NCI-H345 treated with DMSO at 0.1 percent for 48 hours (cell line): ENCODE data around the gene UBTF.

Source experiments
- DNase-seq: peaks from one replicate; lab custom pipeline; 2025; ENCODE audit not compliant: unreplicated experiment; lab: John Stamatoyannopoulos, UW

Gene UBTF

GRCh38 chr17:44198721-44199552 is 20.5 kb downstream of the UBTF start:
- no peak for DNase-seq

GRCh38 chr17:44197980-44198720 is 21.3 kb downstream of the UBTF start:
- DNase-seq, result no peak

GRCh38 chr17:44197107-44197506 is 22.4 kb downstream of the UBTF start:
- DNase-seq, result no peak

GRCh38 chr17:44193326-44194084 is 26.0 kb downstream of the UBTF start:
- no peak for DNase-seq

DNA sequence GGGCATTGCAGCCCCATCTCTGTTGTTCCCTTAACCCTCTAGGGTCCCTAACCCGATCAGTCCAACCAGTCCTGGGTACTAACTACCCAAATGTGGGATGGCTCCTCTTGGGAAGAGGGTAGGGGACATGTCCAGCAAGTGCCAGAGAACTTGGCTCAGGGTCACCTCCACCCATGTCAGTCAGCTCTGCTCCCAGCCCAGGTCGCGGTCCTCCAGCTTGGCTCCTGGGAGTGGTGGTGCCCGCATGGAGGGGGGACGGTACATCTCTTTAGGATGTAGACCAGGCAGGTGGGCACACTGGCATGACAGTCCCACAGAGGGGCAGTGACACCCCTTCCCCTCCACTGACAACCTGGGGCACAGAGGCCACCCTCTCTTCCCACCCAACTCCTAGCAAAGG is 26.7 kb downstream of the UBTF start:
- DNase-seq, result no peak

DNA sequence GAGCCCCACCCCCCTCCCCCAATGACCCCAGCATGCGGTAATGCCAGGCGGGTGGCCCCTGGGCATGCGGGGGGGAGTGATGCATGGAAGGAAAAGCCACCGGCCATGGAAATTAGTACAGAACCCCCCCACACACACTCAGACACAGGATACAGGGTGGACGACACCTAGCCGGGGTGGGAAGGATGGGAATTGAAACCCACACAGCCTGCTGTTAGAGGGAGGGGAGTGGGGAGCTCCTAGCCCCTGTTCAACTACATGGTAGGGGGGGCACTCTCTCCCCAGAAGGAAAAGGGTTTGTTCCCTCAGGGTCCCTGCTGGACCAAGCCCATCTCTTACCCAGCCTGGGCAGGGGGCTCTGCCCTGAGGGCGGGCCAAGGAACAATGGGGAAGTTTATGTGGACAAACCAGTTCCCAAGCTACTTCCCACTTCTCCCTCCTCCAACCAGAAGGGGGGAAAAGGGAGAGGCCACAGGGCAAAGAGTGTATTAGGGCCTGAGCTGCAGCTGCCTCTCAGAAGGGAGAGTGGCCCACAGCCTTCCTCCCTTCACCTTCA is 27.5 kb downstream of the UBTF start:
- DNase-seq, result no peak

GRCh38 chr17:44191369-44191768 is 28.1 kb downstream of the UBTF start:
- no peak for DNase-seq

DNA sequence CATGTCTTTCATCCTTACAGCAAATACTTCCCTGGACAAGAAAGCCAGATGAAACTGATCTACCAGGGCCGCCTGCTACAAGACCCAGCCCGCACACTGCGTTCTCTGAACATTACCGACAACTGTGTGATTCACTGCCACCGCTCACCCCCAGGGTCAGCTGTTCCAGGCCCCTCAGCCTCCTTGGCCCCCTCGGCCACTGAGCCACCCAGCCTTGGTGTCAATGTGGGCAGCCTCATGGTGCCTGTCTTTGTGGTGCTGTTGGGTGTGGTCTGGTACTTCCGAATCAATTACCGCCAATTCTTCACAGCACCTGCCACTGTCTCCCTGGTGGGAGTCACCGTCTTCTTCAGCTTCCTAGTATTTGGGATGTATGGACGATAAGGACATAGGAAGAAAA is 29.0 kb downstream of the UBTF start:
- no peak for DNase-seq

DNA sequence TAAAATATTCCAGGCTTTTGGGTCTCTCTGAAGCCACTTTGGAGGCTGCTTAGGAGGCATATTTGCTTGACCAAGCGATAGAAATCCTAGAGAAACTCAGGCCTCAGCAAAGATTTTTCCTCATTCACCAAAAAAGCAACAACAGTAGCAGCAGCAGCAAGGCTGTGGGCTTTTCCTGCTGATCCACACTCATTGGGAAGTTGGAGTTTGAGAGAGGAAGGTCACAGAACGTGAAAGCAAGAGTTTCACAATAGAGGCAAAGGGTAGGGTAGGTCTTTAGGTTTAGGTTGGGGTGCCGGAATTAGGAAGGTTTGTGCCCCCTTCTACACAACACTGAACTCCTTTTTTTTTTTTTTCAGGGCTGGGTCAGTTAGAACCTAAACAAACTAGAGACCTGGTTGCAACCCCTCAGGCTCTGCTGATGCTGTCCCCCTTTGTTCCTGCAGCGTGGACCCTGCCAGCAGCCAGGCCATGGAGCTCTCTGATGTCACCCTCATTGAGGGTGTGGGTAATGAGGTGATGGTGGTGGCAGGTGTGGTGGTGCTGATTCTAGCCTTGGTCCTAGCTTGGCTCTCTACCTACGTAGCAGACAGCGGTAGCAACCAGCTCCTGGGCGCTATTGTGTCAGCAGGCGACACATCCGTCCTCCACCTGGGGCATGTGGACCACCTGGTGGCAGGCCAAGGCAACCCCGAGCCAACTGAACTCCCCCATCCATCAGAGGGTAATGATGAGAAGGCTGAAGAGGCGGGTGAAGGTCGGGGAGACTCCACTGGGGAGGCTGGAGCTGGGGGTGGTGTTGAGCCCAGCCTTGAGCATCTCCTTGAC is 30.7 kb downstream of the UBTF start:
- no peak for DNase-seq

- no peak for DNase-seq
These were observed 32.2 kb downstream of the UBTF start for GRCh38 chr17:44187131-44187899.

DNA sequence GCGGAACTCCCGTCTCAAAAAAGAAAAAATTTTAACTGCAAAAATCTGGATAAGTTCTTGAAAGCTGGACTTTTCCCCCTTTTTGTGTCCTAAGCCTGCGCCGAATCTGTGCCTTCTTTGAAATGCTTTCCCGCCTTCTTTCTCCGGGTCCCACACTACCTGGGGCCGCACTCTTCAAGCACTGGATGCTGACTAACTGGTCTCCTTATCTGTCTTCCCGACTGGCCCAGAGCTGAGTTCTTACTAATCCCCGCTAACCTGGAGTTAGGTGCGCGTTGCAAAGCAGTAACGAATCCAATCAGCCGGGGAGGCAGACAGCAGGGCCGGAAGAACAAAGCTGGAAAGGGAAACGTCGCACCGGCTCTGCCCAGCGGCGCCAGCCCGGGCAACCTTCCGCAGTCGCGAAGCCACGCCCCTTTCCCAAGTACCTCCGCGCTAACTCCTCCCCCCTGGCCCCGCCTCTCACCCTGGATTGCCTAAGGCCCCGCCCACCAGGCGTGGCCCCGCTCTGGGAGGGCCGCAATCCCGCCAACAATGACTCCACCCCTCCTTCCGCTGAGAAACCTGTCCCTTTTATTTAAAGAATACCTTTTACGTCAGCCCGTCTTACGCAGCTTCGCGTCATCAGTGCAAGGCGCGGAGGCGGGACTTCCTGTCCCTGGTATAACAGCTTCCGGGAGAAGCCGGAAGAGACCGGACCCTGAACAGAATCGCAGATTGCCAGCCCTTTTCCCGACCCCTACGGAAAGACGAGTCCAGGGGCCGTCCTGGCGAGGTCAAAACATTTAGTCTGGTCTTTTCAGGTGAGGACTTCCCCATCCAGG is 33.0 kb downstream of the UBTF start, which contains the start of gene TMUB2:
TSS of gene TMUB2 (plus strand) at position 666 of the 824 bp plus-strand sequence. CDS start 737 bp downstream, outside the sequence.
- DNase-seq, result peak; percentile 99

DNA sequence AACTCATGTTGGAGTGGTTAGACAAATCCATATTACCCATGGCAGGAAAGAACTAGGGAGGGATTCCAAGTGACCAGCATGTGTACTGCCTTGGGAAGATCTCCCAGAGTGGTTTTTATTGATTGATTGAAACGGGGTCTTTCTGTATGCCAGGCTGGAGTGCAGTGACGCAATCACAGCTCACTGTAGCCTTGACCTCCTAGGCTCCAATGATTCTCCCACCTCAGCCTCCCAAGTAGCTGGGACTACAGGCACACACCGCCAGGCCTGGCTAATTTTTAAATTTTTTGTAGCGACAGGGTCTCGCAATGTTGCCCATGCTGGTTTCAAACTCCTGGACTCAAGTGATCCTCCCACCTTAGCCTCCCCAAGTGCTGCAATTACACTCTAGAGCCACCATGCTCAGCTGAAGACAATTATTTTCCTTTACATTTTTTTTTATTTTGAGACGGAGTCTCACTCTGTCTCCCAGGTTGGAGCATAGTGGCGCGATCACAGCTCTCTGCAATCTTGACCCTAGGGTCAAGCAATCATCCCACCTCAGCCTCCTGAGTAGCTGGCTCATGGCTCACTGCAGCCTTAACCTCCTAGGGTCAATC is 35.2 kb downstream of the UBTF start:
- DNase-seq, result no peak

DNA sequence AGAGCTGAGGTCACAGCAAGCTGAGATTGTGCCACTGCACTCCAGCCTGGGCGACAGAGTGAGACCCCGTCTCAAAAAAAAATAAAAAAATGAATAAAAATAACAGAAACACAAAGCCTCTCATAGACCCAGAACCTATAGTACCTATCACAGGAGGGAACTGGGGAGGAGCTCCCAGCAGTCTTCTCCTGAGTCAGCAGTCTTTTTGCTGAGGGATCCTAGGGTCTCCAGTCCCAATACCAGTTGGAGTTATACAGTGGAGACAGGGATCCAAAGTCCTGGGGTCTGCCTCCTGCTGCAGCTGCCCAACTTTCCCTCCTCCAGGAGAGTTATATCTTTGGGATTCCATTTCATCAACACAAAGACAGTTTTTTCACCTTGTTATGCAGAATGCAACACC is 36.5 kb downstream of the UBTF start:
- DNase-seq, result no peak

- no peak for DNase-seq
These were observed 41.3 kb downstream of the UBTF start for GRCh38 chr17:44178133-44178532.

- no peak for DNase-seq
These were observed 41.8 kb downstream of the UBTF start for GRCh38 chr17:44177640-44178039.

- DNase-seq, result no peak
These were observed 42.6 kb downstream of the UBTF start for GRCh38 chr17:44176671-44177501.

DNA sequence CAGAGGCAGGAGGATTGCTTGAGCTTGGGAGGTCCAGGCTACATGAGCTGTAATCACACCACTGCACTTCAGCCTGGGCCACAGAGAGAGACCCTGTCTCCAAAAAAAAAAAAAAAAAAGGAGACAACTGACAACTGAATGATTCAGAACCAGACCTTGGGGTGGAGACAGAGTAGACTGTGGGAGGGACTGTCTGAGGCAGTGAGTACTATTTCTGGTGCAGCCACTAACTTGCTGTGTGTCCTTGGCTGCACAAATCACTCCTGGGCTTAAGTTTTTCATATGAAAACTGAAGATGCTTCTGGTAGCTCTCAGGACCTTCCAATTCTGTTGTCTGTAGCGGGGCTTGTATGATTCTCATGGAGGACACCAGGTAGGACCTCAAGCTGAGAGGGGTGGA is 43.2 kb downstream of the UBTF start:
- DNase-seq, result no peak
